ENCODE results near the gene CRADD.
"Not testable (repeated sequence)": the region's sequence is repeated elsewhere in the genome, so short reads cannot be mapped to it uniquely, and the experiment has no call there.

Gene CRADD

GRCh38 chr12:93784339-93785086 is 107.3 kb downstream of the CRADD start:
- no peak for DNase-seq (ENCODE audit: low read depth)

GRCh38 chr12:93785249-93786010 is 108.3 kb downstream of the CRADD start:
- DNase-seq (ENCODE audit: low read depth), result no peak

GRCh38 chr12:93786656-93787397 is 109.7 kb downstream of the CRADD start:
- DNase-seq (ENCODE audit: low read depth), result no peak

- no peak for DNase-seq (ENCODE audit: low read depth)
Measured at GRCh38 chr12:93788853-93789252, 111.7 kb downstream of the CRADD start.

GRCh38 chr12:93789767-93790166 is 112.6 kb downstream of the CRADD start:
- DNase-seq (ENCODE audit: low read depth), result no peak

- no peak for DNase-seq (ENCODE audit: low read depth)
Measured at GRCh38 chr12:93790472-93791152, 113.4 kb downstream of the CRADD start.

GRCh38 chr12:93793007-93793406 is 115.8 kb downstream of the CRADD start:
- DNase-seq (ENCODE audit: low read depth), result no peak

GRCh38 chr12:93793983-93794382 is 116.8 kb downstream of the CRADD start:
- DNase-seq (ENCODE audit: low read depth), result no peak

GRCh38 chr12:93794738-93795137 is 117.6 kb downstream of the CRADD start:
- no peak for DNase-seq (ENCODE audit: low read depth)

- DNase-seq (ENCODE audit: low read depth), result no peak
Measured at GRCh38 chr12:93795352-93795751, 118.2 kb downstream of the CRADD start.

GRCh38 chr12:93796729-93797128 is 119.6 kb downstream of the CRADD start:
- DNase-seq (ENCODE audit: low read depth), result no peak

- DNase-seq (ENCODE audit: low read depth), result no peak
Measured at GRCh38 chr12:93798279-93799151, 121.3 kb downstream of the CRADD start.

GRCh38 chr12:93801666-93802065 is 124.5 kb downstream of the CRADD start:
- DNase-seq (ENCODE audit: low read depth), result not testable (repeated sequence)

- no peak for DNase-seq (ENCODE audit: low read depth)
Measured at GRCh38 chr12:93802293-93802692, 125.1 kb downstream of the CRADD start.

- no peak for DNase-seq (ENCODE audit: low read depth)
Measured at GRCh38 chr12:93802698-93803423, 125.7 kb downstream of the CRADD start.

- no peak for DNase-seq (ENCODE audit: low read depth)
Measured at GRCh38 chr12:93803424-93803807, 126.2 kb downstream of the CRADD start.

GRCh38 chr12:93804392-93805179 is 127.4 kb downstream of the CRADD start:
- no peak for DNase-seq (ENCODE audit: low read depth)

- no peak for DNase-seq (ENCODE audit: low read depth)
Measured at GRCh38 chr12:93805736-93806141, 128.6 kb downstream of the CRADD start.

- no peak for DNase-seq (ENCODE audit: low read depth)
Measured at GRCh38 chr12:93807354-93807753, 130.2 kb downstream of the CRADD start.
